SK-N-SH (cell line): ENCODE measurements around the gene MIF4GD. TPM values are rescaled to one million over a fixed set of nuclear protein-coding genes. Genes with fewer than 3 reads are reported as not detected.

Experiments used
- CTCF ChIA-PET: fragments of 300-600, 350-600 bp; formaldehyde crosslinking; extraction: SDS; loops from one replicate; lab custom pipeline; 2021; lab: Yijun Ruan, JAX
- POLR2A ChIA-PET: fragments of 350-600 bp; sonication (Branson Sonifier 250); formaldehyde crosslinking; extraction: SDS; loops from one replicate; lab custom pipeline; 2020; ENCODE audit warnings: antibody characterized with exemption, inconsistent platforms; lab: Yijun Ruan, JAX
- DNase-seq: peaks from one replicate; pipeline ENCODE4 v3.0.0; 2012
- H2AFZ ChIP-seq: fragments of 200-600 bp; sonication (generic); 2 replicates; pipeline ENCODE4 v1.8.1; 2016; ENCODE audit warnings: antibody characterized with exemption, mild to moderate bottlenecking, low read depth
- H3F3A ChIP-seq: fragments of 200-600 bp; sonication (generic); replicated peaks from 2 replicates; pipeline ENCODE3; 2016; ENCODE audit warnings: antibody characterized with exemption, mild to moderate bottlenecking; ENCODE audit not compliant: insufficient read depth
- H3K27ac ChIP-seq, 2 experiments: fragments of 200-500 bp in 1 of 2; fragments of 200-600 bp in 1 of 2; sonication (Bioruptor generic) in 1 of 2; sonication (generic), shearing (Covaris generic) in 1 of 2; 2 replicates each; pipeline versions ENCODE4 v1.5.1 to v1.6.1; 2014 to 2016; ENCODE audit warnings: low read depth in 2 of 2, inconsistent platforms in 1 of 2, low read length in 1 of 2, mild to moderate bottlenecking in 1 of 2, mixed read lengths in 1 of 2
- H3K27me3 ChIP-seq: fragments of 200-600 bp; sonication (generic), shearing (Covaris generic); 2 replicates; pipeline ENCODE4 v1.6.1; 2016; ENCODE audit warnings: mixed run types; ENCODE audit not compliant: insufficient read depth
- H3K36me3 ChIP-seq, 2 experiments: fragments of 200-500 bp in 1 of 2; fragments of 200-600 bp in 1 of 2; sonication (Bioruptor generic) in 1 of 2; sonication (generic) in 1 of 2; replicated peaks in 1 of 2; 2 replicates each; pipeline versions ENCODE3 to v1.5.1; 2014 to 2016; ENCODE audit warnings: low read length in 1 of 2, mild to moderate bottlenecking in 1 of 2; ENCODE audit not compliant: insufficient read depth in 2 of 2, control insufficient read depth in 1 of 2
- H3K4me1 ChIP-seq, 2 experiments: fragments of 200-500 bp in 1 of 2; fragments of 200-600 bp in 1 of 2; sonication (Bioruptor generic) in 1 of 2; sonication (generic), shearing (Covaris generic) in 1 of 2; 2 replicates each; pipeline versions ENCODE4 v1.5.1 to v1.6.1; 2014 to 2016; ENCODE audit warnings: low read depth in 1 of 2, low read length in 1 of 2, mixed run types in 1 of 2; ENCODE audit not compliant: insufficient read depth in 2 of 2, control insufficient read depth in 1 of 2
- H3K4me2 ChIP-seq: fragments of 200-600 bp; sonication (generic), shearing (Covaris generic); 2 replicates; pipeline ENCODE4 v1.6.1; 2017; ENCODE audit warnings: mixed run types
- H3K4me3 ChIP-seq, 2 experiments: fragments of 200-500 bp in 1 of 2; fragments of 200-600 bp in 1 of 2; sonication (Bioruptor generic) in 1 of 2; sonication (generic), shearing (Covaris generic) in 1 of 2; 2 replicates each; pipeline versions ENCODE4 v1.5.1 to v1.8.1; 2014 to 2016; ENCODE audit warnings: low read depth in 2 of 2, inconsistent platforms in 1 of 2, low read length in 1 of 2, mild to moderate bottlenecking in 1 of 2, mixed read lengths in 1 of 2, moderate library complexity in 1 of 2
- H3K79me2 ChIP-seq: fragments of 200-600 bp; sonication (generic); 2 replicates; pipeline ENCODE4 v1.8.1; 2017; ENCODE audit warnings: mild to moderate bottlenecking; ENCODE audit not compliant: insufficient read depth
- H3K9ac ChIP-seq: fragments of 200-600 bp; sonication (generic); 2 replicates; pipeline ENCODE4 v1.6.1; 2017; ENCODE audit warnings: mixed run types
- H3K9me2 ChIP-seq: fragments of 200-600 bp; sonication (generic); 2 replicates; pipeline ENCODE4 v1.6.1; 2017; ENCODE audit warnings: mixed run types
- H3K9me3 ChIP-seq: fragments of 200-600 bp; sonication (generic); 2 replicates; pipeline ENCODE4 v1.6.1; 2017; ENCODE audit warnings: mixed run types, mild to moderate bottlenecking, moderate library complexity
- H4K20me1 ChIP-seq: fragments of 200-600 bp; sonication (generic); 2 replicates; pipeline ENCODE4 v1.6.1; 2017; ENCODE audit warnings: mild to moderate bottlenecking, mixed run types; ENCODE audit not compliant: insufficient read depth
- CHD2 ChIP-seq: fragments of 150-350 bp; IDR thresholded peaks from 2 replicates; pipeline ENCODE4 v1.6.1; 2018; ENCODE audit warnings: low read length; ENCODE audit not compliant: partially characterized antibody
- EZH2phosphoT487 ChIP-seq: fragments of 200-600 bp; sonication (generic); IDR thresholded peaks from 2 replicates; pipeline ENCODE4 v1.6.1; 2017; ENCODE audit warnings: low read depth, mixed run types, mild to moderate bottlenecking, antibody characterized with exemption, moderate library complexity, borderline replicate concordance
- FOSL2 ChIP-seq: IDR thresholded peaks from 2 replicates; pipeline ENCODE4 v1.4.0; 2012; ENCODE audit warnings: low read depth, mild to moderate bottlenecking, moderate library complexity, borderline replicate concordance
- GABPA ChIP-seq: IDR thresholded peaks from 2 replicates; pipeline ENCODE4 v1.4.0; 2012; ENCODE audit warnings: low read depth, mild to moderate bottlenecking
- GATA2 ChIP-seq: sonication (generic); formaldehyde crosslinking; IDR thresholded peaks from 2 replicates; pipeline ENCODE4 v1.5.0; 2020; ENCODE audit warnings: mild to moderate bottlenecking, missing genetic modification reagents
- JUND ChIP-seq: IDR thresholded peaks from 2 replicates; pipeline ENCODE4 v1.4.0; 2012
- NFIC ChIP-seq: IDR thresholded peaks from 2 replicates; pipeline ENCODE4 v1.4.0; 2012; ENCODE audit warnings: borderline replicate concordance
- SIN3A ChIP-seq: IDR thresholded peaks from 2 replicates; pipeline ENCODE4 v1.6.1; 2012; ENCODE audit warnings: low read depth, mild to moderate bottlenecking, low read length, moderate library complexity, borderline replicate concordance
- WGBS: methylation state at CpG from one replicate; pipeline ENCODE4 v1.1.6; 2017; ENCODE audit warnings: low lambda C conversion rate; 5-methylcytosine and 5-hydroxymethylcytosine counted together
- polyA plus RNA-seq, 3 experiments: library from polyadenylated mRNA; depleted of rRNA; stranded (reverse); fragments of >200 nt; gene quantifications; 2 replicates each; pipeline ENCODE4 v1.2.3, GENCODE V29; 2012
- TF ChIP-seq, protein P1 (sequence below): IDR thresholded peaks from 2 replicates; pipeline ENCODE4 v1.4.0; 2012; ENCODE audit warnings: low read depth, borderline replicate concordance
- TF ChIP-seq, protein P2 (sequence below): IDR thresholded peaks from 2 replicates; pipeline ENCODE4 v1.4.0; 2012; ENCODE audit warnings: low read depth
- TF ChIP-seq, protein P3 (sequence below): IDR thresholded peaks from 2 replicates; pipeline ENCODE4 v1.6.1; 2012; ENCODE audit warnings: mild to moderate bottlenecking, low read depth, low read length, moderate library complexity
- TF ChIP-seq, protein P4 (sequence below): fragments of 150-350 bp; IDR thresholded peaks from 2 replicates; pipeline ENCODE4 v1.6.1; 2016; ENCODE audit warnings: mild to moderate bottlenecking, low read depth, low read length

MIF4GD gene
- polyA plus RNA-seq, 1 of the 3 experiments (the other 2 are of a cell fraction): 65.4 TPM

DNA sequence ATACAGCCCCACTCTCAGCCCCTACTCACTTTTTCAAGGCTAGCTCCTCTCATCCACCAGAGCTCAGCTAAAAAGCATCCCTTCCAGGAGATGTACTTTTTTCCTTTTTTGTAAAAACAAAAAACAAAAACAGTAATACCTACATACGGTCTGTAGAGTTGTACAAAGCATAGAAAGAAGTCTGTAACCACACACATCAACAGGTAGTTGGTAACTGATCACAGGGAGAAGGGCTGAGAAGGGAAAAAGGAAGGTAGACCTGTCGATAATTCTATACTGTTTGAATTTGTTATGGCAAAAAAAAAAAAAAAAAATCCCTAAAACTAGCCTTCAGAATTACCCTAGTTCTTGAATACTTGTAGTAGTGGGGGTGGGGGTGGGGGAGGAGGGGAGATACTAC lies 17.3 kb upstream of the MIF4GD start:
- no peaks in the 10 kb centered on the region for H3K9me3 ChIP-seq
- H4K20me1 ChIP-seq: no peaks in the 10 kb centered on the region
- ChIA-PET CTCF (interaction anchor here (1.1 to 7.3 kb wide), 9 partner anchors 10 to 124 kb away, joined by 3 to 83 read pairs (median 8); partner anchors contain the start of genes GGA3, MIF4GD and MRPS7), POLR2A (interaction anchor here (1.3 to 2.8 kb wide), 3 partner anchors 15 to 117 kb away, joined by 5 to 36 read pairs (median 29); partner anchors contain the start of genes GRB2 and MIF4GD)
- no peaks in the 10 kb centered on the region for H3K79me2 ChIP-seq
- H3K9me2 ChIP-seq: no peaks in the 10 kb centered on the region
- H3K9ac ChIP-seq: peak overlapping the region; percentile 62; the same call in 1 of the 2 replicates
- H3K4me3 ChIP-seq: peak overlapping the region; percentile 68 to 80
- no peak for DNase-seq
- WGBS: 28% methylated on average over 2 of the region's 2 CpGs
- H3F3A ChIP-seq: peaks cover 4% of the 10 kb centered on the region
- H3K27me3 ChIP-seq: no peaks in the 10 kb centered on the region
- H2AFZ ChIP-seq: no peak overlapping the region; the same call in 1 of the 2 replicates
- H3K4me1 ChIP-seq: peaks cover 4 to 5% of the 10 kb centered on the region in 2 experiments; a peak in 2 of 4 replicates
- TF ChIP-seq JUND: no peak
- TF ChIP-seq, protein P1, sequence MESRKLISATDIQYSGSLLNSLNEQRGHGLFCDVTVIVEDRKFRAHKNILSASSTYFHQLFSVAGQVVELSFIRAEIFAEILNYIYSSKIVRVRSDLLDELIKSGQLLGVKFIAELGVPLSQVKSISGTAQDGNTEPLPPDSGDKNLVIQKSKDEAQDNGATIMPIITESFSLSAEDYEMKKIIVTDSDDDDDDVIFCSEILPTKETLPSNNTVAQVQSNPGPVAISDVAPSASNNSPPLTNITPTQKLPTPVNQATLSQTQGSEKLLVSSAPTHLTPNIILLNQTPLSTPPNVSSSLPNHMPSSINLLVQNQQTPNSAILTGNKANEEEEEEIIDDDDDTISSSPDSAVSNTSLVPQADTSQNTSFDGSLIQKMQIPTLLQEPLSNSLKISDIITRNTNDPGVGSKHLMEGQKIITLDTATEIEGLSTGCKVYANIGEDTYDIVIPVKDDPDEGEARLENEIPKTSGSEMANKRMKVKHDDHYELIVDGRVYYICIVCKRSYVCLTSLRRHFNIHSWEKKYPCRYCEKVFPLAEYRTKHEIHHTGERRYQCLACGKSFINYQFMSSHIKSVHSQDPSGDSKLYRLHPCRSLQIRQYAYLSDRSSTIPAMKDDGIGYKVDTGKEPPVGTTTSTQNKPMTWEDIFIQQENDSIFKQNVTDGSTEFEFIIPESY: no peak
- TF ChIP-seq FOSL2: no peak
- no peak for TF ChIP-seq EZH2phosphoT487
- TF ChIP-seq, protein P2, sequence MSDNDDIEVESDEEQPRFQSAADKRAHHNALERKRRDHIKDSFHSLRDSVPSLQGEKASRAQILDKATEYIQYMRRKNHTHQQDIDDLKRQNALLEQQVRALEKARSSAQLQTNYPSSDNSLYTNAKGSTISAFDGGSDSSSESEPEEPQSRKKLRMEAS: no peak
- TF ChIP-seq SIN3A: no peak
- TF ChIP-seq, protein P3, sequence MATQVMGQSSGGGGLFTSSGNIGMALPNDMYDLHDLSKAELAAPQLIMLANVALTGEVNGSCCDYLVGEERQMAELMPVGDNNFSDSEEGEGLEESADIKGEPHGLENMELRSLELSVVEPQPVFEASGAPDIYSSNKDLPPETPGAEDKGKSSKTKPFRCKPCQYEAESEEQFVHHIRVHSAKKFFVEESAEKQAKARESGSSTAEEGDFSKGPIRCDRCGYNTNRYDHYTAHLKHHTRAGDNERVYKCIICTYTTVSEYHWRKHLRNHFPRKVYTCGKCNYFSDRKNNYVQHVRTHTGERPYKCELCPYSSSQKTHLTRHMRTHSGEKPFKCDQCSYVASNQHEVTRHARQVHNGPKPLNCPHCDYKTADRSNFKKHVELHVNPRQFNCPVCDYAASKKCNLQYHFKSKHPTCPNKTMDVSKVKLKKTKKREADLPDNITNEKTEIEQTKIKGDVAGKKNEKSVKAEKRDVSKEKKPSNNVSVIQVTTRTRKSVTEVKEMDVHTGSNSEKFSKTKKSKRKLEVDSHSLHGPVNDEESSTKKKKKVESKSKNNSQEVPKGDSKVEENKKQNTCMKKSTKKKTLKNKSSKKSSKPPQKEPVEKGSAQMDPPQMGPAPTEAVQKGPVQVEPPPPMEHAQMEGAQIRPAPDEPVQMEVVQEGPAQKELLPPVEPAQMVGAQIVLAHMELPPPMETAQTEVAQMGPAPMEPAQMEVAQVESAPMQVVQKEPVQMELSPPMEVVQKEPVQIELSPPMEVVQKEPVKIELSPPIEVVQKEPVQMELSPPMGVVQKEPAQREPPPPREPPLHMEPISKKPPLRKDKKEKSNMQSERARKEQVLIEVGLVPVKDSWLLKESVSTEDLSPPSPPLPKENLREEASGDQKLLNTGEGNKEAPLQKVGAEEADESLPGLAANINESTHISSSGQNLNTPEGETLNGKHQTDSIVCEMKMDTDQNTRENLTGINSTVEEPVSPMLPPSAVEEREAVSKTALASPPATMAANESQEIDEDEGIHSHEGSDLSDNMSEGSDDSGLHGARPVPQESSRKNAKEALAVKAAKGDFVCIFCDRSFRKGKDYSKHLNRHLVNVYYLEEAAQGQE: no peak
- no peak for TF ChIP-seq GABPA
- no peak for TF ChIP-seq NFIC
- TF ChIP-seq CHD2: no peak
- TF ChIP-seq, protein P4, sequence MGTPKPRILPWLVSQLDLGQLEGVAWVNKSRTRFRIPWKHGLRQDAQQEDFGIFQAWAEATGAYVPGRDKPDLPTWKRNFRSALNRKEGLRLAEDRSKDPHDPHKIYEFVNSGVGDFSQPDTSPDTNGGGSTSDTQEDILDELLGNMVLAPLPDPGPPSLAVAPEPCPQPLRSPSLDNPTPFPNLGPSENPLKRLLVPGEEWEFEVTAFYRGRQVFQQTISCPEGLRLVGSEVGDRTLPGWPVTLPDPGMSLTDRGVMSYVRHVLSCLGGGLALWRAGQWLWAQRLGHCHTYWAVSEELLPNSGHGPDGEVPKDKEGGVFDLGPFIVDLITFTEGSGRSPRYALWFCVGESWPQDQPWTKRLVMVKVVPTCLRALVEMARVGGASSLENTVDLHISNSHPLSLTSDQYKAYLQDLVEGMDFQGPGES: no peak
- TF ChIP-seq GATA2: no peak
- H3K27ac ChIP-seq: no peak overlapping the region
- H3K4me2 ChIP-seq: peak overlapping the region; percentile 87
- peaks cover 0 to 4% of the 10 kb centered on the region in 2 experiments for H3K36me3 ChIP-seq
